Stimulated activated CD8-positive, alpha-beta memory T cell treated with anti-CD3 and anti-CD28 coated beads, Interleukin-7, amount 100 ng/mL, for 1 hour (primary cell): ENCODE measurements around the gene CCDC106.

Source experiments
- DNase-seq, 2 donors: peaks; one replicate each; pipeline ENCODE4 v3.0.0-alpha.2; 2020; ENCODE audit warnings: low read depth in 2 of 2

CCDC106 gene

GRCh38 chr19:55647732-55648584 is at the start of gene CCDC106:
CCDC106 (plus strand) TSS chr19:55648212; CDS start chr19:55649047, 835 bp downstream.
- DNase-seq, result no peak

- DNase-seq, result peak; percentile 84 to 87
Observed at GRCh38 chr19:55598719-55599467, 49.1 kb upstream of the CCDC106 start.

- DNase-seq, result peak; percentile 83 to 88
Observed at GRCh38 chr19:55599468-55599841, 48.6 kb upstream of the CCDC106 start, which contains the start of gene FIZ1. FIZ1 (minus strand) TSS chr19:55599517; CDS start chr19:55597865, 1,652 bp downstream.

GRCh38 chr19:55599842-55600661 is 48.0 kb upstream of the CCDC106 start, which contains the start of gene ZNF524:
ZNF524 (plus strand) TSS chr19:55600288; CDS start chr19:55602113, 1,825 bp downstream.
- DNase-seq, result peak; percentile 64 to 66

GRCh38 chr19:55600662-55601028 is 47.4 kb upstream of the CCDC106 start:
- no peak for DNase-seq

DNA sequence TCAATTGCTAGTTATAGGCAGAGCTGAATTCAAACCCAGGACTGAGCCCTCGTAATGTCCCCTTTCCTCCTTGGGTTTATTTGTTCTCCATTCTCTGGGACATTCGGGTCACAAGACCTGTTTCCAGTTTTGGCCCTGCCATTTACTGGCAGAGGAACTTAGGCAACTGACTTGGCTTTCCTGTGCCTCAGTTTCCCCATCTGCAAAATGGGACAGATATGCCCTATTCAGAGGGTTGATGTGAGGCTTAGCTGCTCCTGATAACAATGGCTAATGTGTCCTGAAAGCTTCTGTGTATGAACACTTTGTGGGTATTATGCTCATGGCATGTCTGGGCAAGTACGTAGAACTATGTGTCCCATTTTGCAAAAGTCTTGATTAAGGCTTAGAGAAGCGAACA is 46.9 kb upstream of the CCDC106 start:
- DNase-seq, result no peak

- no peak for DNase-seq
Observed at GRCh38 chr19:55602104-55603001, 45.7 kb upstream of the CCDC106 start.

GRCh38 chr19:55603115-55603514 is 44.9 kb upstream of the CCDC106 start:
- no peak for DNase-seq

GRCh38 chr19:55603581-55604292 is 44.3 kb upstream of the CCDC106 start:
- DNase-seq, result no peak

- DNase-seq, result peak; percentile 94 to 96
Observed at GRCh38 chr19:55605207-55605636, 42.8 kb upstream of the CCDC106 start.

DNA sequence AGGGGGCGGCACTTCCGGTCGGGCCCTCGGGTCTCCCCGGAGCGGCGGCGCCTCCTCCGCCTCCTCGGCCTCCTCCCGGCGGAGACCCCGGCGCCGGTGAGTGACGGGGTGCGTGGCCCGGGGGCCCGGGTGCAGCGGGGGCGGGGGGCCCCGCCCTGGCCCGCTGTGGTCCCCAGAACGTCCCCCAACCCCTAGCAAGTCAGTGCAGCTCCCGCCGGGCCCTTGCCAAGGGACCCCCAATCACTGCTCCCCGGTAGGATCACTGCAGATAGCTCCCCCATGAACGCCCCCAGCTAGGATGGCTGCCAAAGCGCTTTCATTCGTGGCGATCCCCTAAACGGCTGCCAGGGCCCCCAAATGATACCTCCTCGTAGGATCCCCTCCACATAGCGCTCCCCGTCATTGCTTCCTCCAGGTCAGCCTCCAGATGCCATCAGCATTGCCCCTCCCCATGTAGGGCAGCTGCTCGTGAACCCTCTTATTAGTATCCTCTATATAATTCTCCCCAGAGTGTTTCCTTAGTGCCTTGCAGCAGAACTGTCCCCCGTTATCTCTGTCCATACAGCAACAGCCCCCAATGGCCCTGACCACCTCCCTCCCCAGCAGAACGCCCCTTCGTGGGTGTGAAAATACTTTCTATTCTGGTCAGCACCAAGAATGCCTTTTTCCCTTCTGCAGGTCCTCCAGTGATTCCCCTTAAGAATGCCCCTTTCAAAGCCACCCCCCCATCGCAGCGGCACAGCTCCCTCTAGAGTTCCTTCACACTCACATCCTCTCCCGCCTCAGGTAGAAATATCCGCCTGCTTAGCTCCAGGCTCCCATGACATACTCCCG is 42.2 kb upstream of the CCDC106 start, which contains the start of gene ZNF865:
Gene ZNF865, plus strand, starts transcription at position 11 of the 834 bp plus-strand sequence. CDS start 7,972 bp downstream, outside the sequence.
- DNase-seq, result peak; percentile 42 to 51

GRCh38 chr19:55606471-55606787 is 41.6 kb upstream of the CCDC106 start:
- no peak for DNase-seq

- no peak for DNase-seq
Observed at GRCh38 chr19:55606817-55607216, 41.2 kb upstream of the CCDC106 start.

DNA sequence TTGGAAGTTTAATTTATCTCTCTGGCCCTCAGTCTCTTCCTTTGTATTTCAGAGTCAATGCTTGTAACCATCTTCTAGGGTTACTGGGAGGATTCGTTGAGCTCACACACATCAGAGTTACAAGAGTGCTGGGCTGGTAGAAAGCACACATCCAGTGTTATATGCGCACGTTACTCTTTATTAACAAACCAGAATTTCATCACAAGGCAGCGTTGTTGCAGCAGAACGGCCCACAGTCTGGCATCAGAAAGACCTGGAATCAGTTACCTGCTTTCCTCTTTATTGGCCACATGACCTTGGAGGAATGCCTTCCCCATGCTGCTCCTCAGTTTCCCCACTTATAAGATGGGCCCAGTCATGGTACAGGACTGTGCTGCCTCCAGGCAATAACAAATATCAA is 38.7 kb upstream of the CCDC106 start:
- no peak for DNase-seq

DNA sequence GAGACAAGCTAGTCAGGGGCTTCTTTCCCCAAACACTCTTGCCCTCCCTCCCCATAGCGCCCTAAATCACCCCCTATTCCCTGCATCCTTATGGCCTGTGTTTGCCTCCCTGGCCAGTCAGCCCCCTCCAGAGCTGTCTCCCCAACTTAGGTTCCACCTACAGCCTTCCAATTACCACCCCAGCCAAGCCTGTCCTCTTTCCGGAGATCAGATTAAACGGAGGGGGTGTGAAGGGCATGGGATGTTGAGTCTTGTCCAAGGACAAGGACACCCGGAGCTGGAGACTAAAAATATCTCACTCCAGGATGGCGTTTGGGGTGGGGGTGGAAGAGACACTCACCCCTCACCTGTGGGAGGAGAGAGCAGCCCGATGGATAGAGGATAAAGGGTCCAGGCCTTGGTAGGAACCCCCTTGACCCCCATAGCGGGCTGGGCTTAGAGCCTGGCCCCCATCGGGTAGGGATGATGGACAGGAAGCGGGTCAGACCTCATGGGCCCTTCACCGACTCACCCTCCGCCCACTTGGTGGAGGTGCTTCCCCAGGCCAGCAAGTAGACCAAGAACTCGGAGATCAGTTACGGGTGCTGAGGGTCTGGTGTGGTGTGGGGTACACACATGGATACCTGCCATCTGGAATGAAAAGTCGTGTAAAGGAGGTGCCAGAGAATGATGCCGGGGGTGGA is 36.6 kb upstream of the CCDC106 start:
- DNase-seq, result no peak

DNA sequence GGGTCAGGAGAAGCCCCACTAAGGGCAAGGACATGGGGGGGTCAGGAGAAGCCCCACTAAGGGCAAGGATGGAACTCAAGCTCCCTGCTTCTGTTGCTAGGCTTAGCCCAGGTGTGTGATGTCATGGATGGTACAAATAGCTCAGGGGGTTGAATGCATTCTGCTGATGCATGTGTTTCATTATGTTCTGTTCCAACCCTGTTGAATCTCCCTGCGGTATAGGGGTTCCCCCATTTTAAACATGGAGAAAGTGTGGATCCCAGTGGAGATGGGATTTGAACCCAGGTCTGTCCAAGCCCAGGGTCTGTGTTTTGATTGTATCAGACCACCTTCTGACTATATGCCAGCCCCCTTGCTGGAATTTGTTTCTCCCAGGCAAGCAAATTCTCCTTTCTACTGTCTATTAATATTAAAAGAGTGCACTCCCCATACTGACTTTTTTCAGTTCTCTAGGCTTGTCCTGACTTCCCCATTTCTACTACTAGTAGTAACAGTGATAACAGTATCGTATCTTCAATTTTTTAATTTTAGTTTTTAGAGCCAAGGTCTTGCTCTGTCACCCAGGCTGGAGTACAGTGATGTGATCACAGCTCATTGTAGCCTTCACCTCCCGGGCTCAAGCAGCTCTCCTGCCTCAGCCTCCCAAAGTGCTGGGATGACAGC is 35.9 kb upstream of the CCDC106 start:
- DNase-seq, result no peak

GRCh38 chr19:55613396-55613795 is 34.6 kb upstream of the CCDC106 start:
- DNase-seq, result no peak
